SK-N-SH (cell line): Measurements from ENCODE around the gene UBE2G1. TPM values are rescaled to one million over a fixed set of nuclear protein-coding genes. Genes with fewer than 3 reads are reported as not detected.

Experiments used
- CTCF ChIA-PET: fragments of 300-600, 350-600 bp; formaldehyde crosslinking; extraction: SDS; loops from one replicate; lab custom pipeline; 2021; lab: Yijun Ruan, JAX
- POLR2A ChIA-PET: fragments of 350-600 bp; sonication (Branson Sonifier 250); formaldehyde crosslinking; extraction: SDS; loops from one replicate; lab custom pipeline; 2020; ENCODE audit warnings: antibody characterized with exemption, inconsistent platforms; lab: Yijun Ruan, JAX
- DNase-seq: peaks from one replicate; pipeline ENCODE4 v3.0.0; 2012
- H2AFZ ChIP-seq: fragments of 200-600 bp; sonication (generic); 2 replicates; pipeline ENCODE4 v1.8.1; 2016; ENCODE audit warnings: antibody characterized with exemption, mild to moderate bottlenecking, low read depth
- H3F3A ChIP-seq: fragments of 200-600 bp; sonication (generic); replicated peaks from 2 replicates; pipeline ENCODE3; 2016; ENCODE audit warnings: antibody characterized with exemption, mild to moderate bottlenecking; ENCODE audit not compliant: insufficient read depth
- H3K27ac ChIP-seq, 2 experiments: fragments of 200-500 bp in 1 of 2; fragments of 200-600 bp in 1 of 2; sonication (Bioruptor generic) in 1 of 2; sonication (generic), shearing (Covaris generic) in 1 of 2; 2 replicates each; pipeline versions ENCODE4 v1.5.1 to v1.6.1; 2014 to 2016; ENCODE audit warnings: low read depth in 2 of 2, inconsistent platforms in 1 of 2, low read length in 1 of 2, mild to moderate bottlenecking in 1 of 2, mixed read lengths in 1 of 2
- H3K27me3 ChIP-seq: fragments of 200-600 bp; sonication (generic), shearing (Covaris generic); 2 replicates; pipeline ENCODE4 v1.6.1; 2016; ENCODE audit warnings: mixed run types; ENCODE audit not compliant: insufficient read depth
- H3K36me3 ChIP-seq, 2 experiments: fragments of 200-500 bp in 1 of 2; fragments of 200-600 bp in 1 of 2; sonication (Bioruptor generic) in 1 of 2; sonication (generic) in 1 of 2; replicated peaks in 1 of 2; 2 replicates each; pipeline versions ENCODE3 to v1.5.1; 2014 to 2016; ENCODE audit warnings: low read length in 1 of 2, mild to moderate bottlenecking in 1 of 2; ENCODE audit not compliant: insufficient read depth in 2 of 2, control insufficient read depth in 1 of 2
- H3K4me1 ChIP-seq, 2 experiments: fragments of 200-500 bp in 1 of 2; fragments of 200-600 bp in 1 of 2; sonication (Bioruptor generic) in 1 of 2; sonication (generic), shearing (Covaris generic) in 1 of 2; 2 replicates each; pipeline versions ENCODE4 v1.5.1 to v1.6.1; 2014 to 2016; ENCODE audit warnings: low read depth in 1 of 2, low read length in 1 of 2, mixed run types in 1 of 2; ENCODE audit not compliant: insufficient read depth in 2 of 2, control insufficient read depth in 1 of 2
- H3K4me2 ChIP-seq: fragments of 200-600 bp; sonication (generic), shearing (Covaris generic); 2 replicates; pipeline ENCODE4 v1.6.1; 2017; ENCODE audit warnings: mixed run types
- H3K4me3 ChIP-seq, 2 experiments: fragments of 200-500 bp in 1 of 2; fragments of 200-600 bp in 1 of 2; sonication (Bioruptor generic) in 1 of 2; sonication (generic), shearing (Covaris generic) in 1 of 2; 2 replicates each; pipeline versions ENCODE4 v1.5.1 to v1.8.1; 2014 to 2016; ENCODE audit warnings: low read depth in 2 of 2, inconsistent platforms in 1 of 2, low read length in 1 of 2, mild to moderate bottlenecking in 1 of 2, mixed read lengths in 1 of 2, moderate library complexity in 1 of 2
- H3K79me2 ChIP-seq: fragments of 200-600 bp; sonication (generic); 2 replicates; pipeline ENCODE4 v1.8.1; 2017; ENCODE audit warnings: mild to moderate bottlenecking; ENCODE audit not compliant: insufficient read depth
- H3K9ac ChIP-seq: fragments of 200-600 bp; sonication (generic); 2 replicates; pipeline ENCODE4 v1.6.1; 2017; ENCODE audit warnings: mixed run types
- H3K9me2 ChIP-seq: fragments of 200-600 bp; sonication (generic); 2 replicates; pipeline ENCODE4 v1.6.1; 2017; ENCODE audit warnings: mixed run types
- H3K9me3 ChIP-seq: fragments of 200-600 bp; sonication (generic); 2 replicates; pipeline ENCODE4 v1.6.1; 2017; ENCODE audit warnings: mixed run types, mild to moderate bottlenecking, moderate library complexity
- H4K20me1 ChIP-seq: fragments of 200-600 bp; sonication (generic); 2 replicates; pipeline ENCODE4 v1.6.1; 2017; ENCODE audit warnings: mild to moderate bottlenecking, mixed run types; ENCODE audit not compliant: insufficient read depth
- CHD2 ChIP-seq: fragments of 150-350 bp; IDR thresholded peaks from 2 replicates; pipeline ENCODE4 v1.6.1; 2018; ENCODE audit warnings: low read length; ENCODE audit not compliant: partially characterized antibody
- ELF1 ChIP-seq: IDR thresholded peaks from 2 replicates; pipeline ENCODE4 v1.4.0; 2012
- EP300 ChIP-seq, 2 experiments: IDR thresholded peaks; 2 replicates each; pipeline versions ENCODE4 v1.4.0 to v1.6.1; 2012; ENCODE audit warnings: borderline replicate concordance in 1 of 2, low read depth in 1 of 2, low read length in 1 of 2
- EZH2phosphoT487 ChIP-seq: fragments of 200-600 bp; sonication (generic); IDR thresholded peaks from 2 replicates; pipeline ENCODE4 v1.6.1; 2017; ENCODE audit warnings: low read depth, mixed run types, mild to moderate bottlenecking, antibody characterized with exemption, moderate library complexity, borderline replicate concordance
- FOSL2 ChIP-seq: IDR thresholded peaks from 2 replicates; pipeline ENCODE4 v1.4.0; 2012; ENCODE audit warnings: low read depth, mild to moderate bottlenecking, moderate library complexity, borderline replicate concordance
- GABPA ChIP-seq: IDR thresholded peaks from 2 replicates; pipeline ENCODE4 v1.4.0; 2012; ENCODE audit warnings: low read depth, mild to moderate bottlenecking
- GATA2 ChIP-seq: sonication (generic); formaldehyde crosslinking; IDR thresholded peaks from 2 replicates; pipeline ENCODE4 v1.5.0; 2020; ENCODE audit warnings: mild to moderate bottlenecking, missing genetic modification reagents
- JUND ChIP-seq: IDR thresholded peaks from 2 replicates; pipeline ENCODE4 v1.4.0; 2012
- MAX ChIP-seq: IDR thresholded peaks from 2 replicates; pipeline ENCODE4 v1.4.0; 2012; ENCODE audit warnings: low read depth
- MEF2A ChIP-seq: IDR thresholded peaks from 2 replicates; pipeline ENCODE4 v1.4.0; 2012; ENCODE audit warnings: low read depth, borderline replicate concordance
- MXI1 ChIP-seq: IDR thresholded peaks from 2 replicates; pipeline ENCODE4 v1.6.1; 2012; ENCODE audit warnings: mild to moderate bottlenecking, low read depth, low read length, improper control_type of control experiment
- NFIC ChIP-seq: IDR thresholded peaks from 2 replicates; pipeline ENCODE4 v1.4.0; 2012; ENCODE audit warnings: borderline replicate concordance
- POLR2AphosphoS5 ChIP-seq: IDR thresholded peaks from 2 replicates; pipeline ENCODE4 v1.6.1; 2012; ENCODE audit warnings: low read depth, low read length
- RAD21 ChIP-seq: IDR thresholded peaks from 2 replicates; pipeline ENCODE4 v1.6.1; 2012; ENCODE audit warnings: mild to moderate bottlenecking, low read length
- RCOR1 ChIP-seq: fragments of 150-350 bp; IDR thresholded peaks from 2 replicates; pipeline ENCODE4 v1.6.1; 2017; ENCODE audit warnings: antibody characterized with exemption, low read length
- SIN3A ChIP-seq: IDR thresholded peaks from 2 replicates; pipeline ENCODE4 v1.6.1; 2012; ENCODE audit warnings: low read depth, mild to moderate bottlenecking, low read length, moderate library complexity, borderline replicate concordance
- TCF12 ChIP-seq: IDR thresholded peaks from 2 replicates; pipeline ENCODE4 v1.4.0; 2012
- USF2 ChIP-seq: fragments of 150-350 bp; IDR thresholded peaks from 2 replicates; pipeline ENCODE4 v1.6.1; 2017; ENCODE audit warnings: antibody characterized with exemption, low read length, low read depth, borderline replicate concordance
- WGBS: methylation state at CpG from one replicate; pipeline ENCODE4 v1.1.6; 2017; ENCODE audit warnings: low lambda C conversion rate; 5-methylcytosine and 5-hydroxymethylcytosine counted together
- polyA plus RNA-seq, 3 experiments: library from polyadenylated mRNA; depleted of rRNA; stranded (reverse); fragments of >200 nt; gene quantifications; 2 replicates each; pipeline ENCODE4 v1.2.3, GENCODE V29; 2012
- TF ChIP-seq, protein P1 (sequence below): IDR thresholded peaks from 2 replicates; pipeline ENCODE4 v1.4.0; 2012; ENCODE audit warnings: low read depth, borderline replicate concordance
- TF ChIP-seq, protein P2 (sequence below): IDR thresholded peaks from 2 replicates; pipeline ENCODE4 v1.4.0; 2012; ENCODE audit warnings: low read depth, borderline replicate concordance
- TF ChIP-seq, protein P3 (sequence below): fragments of 200-600 bp; sonication (generic); IDR thresholded peaks from 2 replicates; pipeline ENCODE4 v1.6.1; 2017; ENCODE audit warnings: antibody characterized with exemption, mild to moderate bottlenecking, moderate library complexity

UBE2G1 gene
- polyA plus RNA-seq, 1 of the 3 experiments (the other 2 are of a cell fraction): 23.2 TPM

DNA sequence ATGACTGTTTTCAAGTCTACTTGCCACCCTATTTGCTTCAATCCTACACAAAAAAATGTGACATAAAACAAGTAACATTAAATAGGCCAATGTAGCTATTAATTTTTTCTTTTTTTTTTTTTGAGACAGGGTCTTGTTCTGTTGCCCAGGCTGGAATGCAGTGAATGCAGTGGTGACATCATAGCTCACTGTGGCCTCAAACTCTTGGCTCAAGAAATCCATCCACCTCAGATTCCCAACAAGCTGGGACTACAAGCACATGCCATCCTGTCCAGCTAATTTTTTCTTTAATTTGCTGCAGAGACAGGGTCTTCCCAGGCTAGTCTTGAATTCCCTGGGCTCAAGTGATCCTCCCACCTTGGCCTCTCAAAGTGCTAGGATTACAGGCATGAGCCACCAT lies 132.1 kb downstream of the UBE2G1 start:
- DNase-seq: no peak
- H3F3A ChIP-seq: peaks cover 50% of the 10 kb centered on the region
- POLR2A ChIA-PET: no interaction called here
- H3K4me1 ChIP-seq: peaks cover 3 to 42% of the 10 kb centered on the region in 2 experiments
- peaks cover 2 to 30% of the 10 kb centered on the region in 2 experiments for H3K36me3 ChIP-seq
- peak overlapping the region in 1 of 2 experiments; percentile 98; a peak in 2 of 4 replicates for H3K27ac ChIP-seq
- peaks cover 3% of the 10 kb centered on the region; the same call in 1 of the 2 replicates for H4K20me1 ChIP-seq
- no peaks in the 10 kb centered on the region for H3K27me3 ChIP-seq
- H2AFZ ChIP-seq: no peak overlapping the region
- H3K9me3 ChIP-seq: no peaks in the 10 kb centered on the region
- CTCF ChIA-PET: interaction anchor here (2.8 to 3.1 kb wide), 2 partner anchors 15 to 19 kb away, joined by 12 to 13 read pairs; no protein-coding TSS in a partner anchor
- no peaks in the 10 kb centered on the region for H3K9me2 ChIP-seq
- no peak overlapping the region for H3K4me3 ChIP-seq
- H3K4me2 ChIP-seq: no peak overlapping the region
- no peak for TF ChIP-seq GABPA
- 0 out of 2 replicates have a peak, but pooled peaks have one; percentile 4 for TF ChIP-seq TCF12
- TF ChIP-seq RAD21: no peak
- no peak for TF ChIP-seq EP300 (IDR thresholded peaks at IDR 0.05; ENCODE audit: borderline replicate concordance in 1 of 2, low read depth in 1 of 2, low read length in 1 of 2)
- no peak for TF ChIP-seq JUND
- no peak for TF ChIP-seq FOSL2
- no peak overlapping the region for H3K9ac ChIP-seq
- H3K79me2 ChIP-seq: peaks cover 27% of the 10 kb centered on the region

- TF ChIP-seq ELF1: no peak
- TF ChIP-seq CHD2: no peak
- no peak for TF ChIP-seq SIN3A
- TF ChIP-seq MAX: no peak
- no peak for TF ChIP-seq MXI1
- no peak for TF ChIP-seq EZH2phosphoT487
- no peak for TF ChIP-seq RCOR1
- TF ChIP-seq USF2: no peak
- no peak for TF ChIP-seq POLR2AphosphoS5
- no peak for TF ChIP-seq TCF12
- TF ChIP-seq JUND: no peak
- TF ChIP-seq, protein P1, sequence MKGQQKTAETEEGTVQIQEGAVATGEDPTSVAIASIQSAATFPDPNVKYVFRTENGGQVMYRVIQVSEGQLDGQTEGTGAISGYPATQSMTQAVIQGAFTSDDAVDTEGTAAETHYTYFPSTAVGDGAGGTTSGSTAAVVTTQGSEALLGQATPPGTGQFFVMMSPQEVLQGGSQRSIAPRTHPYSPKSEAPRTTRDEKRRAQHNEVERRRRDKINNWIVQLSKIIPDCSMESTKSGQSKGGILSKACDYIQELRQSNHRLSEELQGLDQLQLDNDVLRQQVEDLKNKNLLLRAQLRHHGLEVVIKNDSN: no peak
- TF ChIP-seq MEF2A: no peak
- TF ChIP-seq GATA2 (CRISPR knock-in tag): no peak
- no peak for TF ChIP-seq NFIC
- TF ChIP-seq, protein P2, sequence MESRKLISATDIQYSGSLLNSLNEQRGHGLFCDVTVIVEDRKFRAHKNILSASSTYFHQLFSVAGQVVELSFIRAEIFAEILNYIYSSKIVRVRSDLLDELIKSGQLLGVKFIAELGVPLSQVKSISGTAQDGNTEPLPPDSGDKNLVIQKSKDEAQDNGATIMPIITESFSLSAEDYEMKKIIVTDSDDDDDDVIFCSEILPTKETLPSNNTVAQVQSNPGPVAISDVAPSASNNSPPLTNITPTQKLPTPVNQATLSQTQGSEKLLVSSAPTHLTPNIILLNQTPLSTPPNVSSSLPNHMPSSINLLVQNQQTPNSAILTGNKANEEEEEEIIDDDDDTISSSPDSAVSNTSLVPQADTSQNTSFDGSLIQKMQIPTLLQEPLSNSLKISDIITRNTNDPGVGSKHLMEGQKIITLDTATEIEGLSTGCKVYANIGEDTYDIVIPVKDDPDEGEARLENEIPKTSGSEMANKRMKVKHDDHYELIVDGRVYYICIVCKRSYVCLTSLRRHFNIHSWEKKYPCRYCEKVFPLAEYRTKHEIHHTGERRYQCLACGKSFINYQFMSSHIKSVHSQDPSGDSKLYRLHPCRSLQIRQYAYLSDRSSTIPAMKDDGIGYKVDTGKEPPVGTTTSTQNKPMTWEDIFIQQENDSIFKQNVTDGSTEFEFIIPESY: no peak
- TF ChIP-seq, protein P3, sequence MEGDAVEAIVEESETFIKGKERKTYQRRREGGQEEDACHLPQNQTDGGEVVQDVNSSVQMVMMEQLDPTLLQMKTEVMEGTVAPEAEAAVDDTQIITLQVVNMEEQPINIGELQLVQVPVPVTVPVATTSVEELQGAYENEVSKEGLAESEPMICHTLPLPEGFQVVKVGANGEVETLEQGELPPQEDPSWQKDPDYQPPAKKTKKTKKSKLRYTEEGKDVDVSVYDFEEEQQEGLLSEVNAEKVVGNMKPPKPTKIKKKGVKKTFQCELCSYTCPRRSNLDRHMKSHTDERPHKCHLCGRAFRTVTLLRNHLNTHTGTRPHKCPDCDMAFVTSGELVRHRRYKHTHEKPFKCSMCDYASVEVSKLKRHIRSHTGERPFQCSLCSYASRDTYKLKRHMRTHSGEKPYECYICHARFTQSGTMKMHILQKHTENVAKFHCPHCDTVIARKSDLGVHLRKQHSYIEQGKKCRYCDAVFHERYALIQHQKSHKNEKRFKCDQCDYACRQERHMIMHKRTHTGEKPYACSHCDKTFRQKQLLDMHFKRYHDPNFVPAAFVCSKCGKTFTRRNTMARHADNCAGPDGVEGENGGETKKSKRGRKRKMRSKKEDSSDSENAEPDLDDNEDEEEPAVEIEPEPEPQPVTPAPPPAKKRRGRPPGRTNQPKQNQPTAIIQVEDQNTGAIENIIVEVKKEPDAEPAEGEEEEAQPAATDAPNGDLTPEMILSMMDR: no peak
- TF ChIP-seq GABPA: no peak
- H4K20me1 ChIP-seq: peaks cover 3% of the 10 kb centered on the region; the same call in 1 of the 2 replicates
- no peaks in the 10 kb centered on the region for H3K27me3 ChIP-seq
- H3K27ac ChIP-seq: peak overlapping the region; percentile 80 to 98; a peak in 3 of 4 replicates
- peaks cover 3 to 42% of the 10 kb centered on the region in 2 experiments for H3K4me1 ChIP-seq
- H3K4me3 ChIP-seq: no peak overlapping the region
- no peak overlapping the region for H3K4me2 ChIP-seq
- DNase-seq: no peak
- H3F3A ChIP-seq: peaks cover 57% of the 10 kb centered on the region
- 93% methylated on average over 7 of the region's 7 CpGs for WGBS
- CTCF ChIA-PET: interaction anchor here (1.0 to 3.1 kb wide), 4 partner anchors 16 to 81 kb away, joined by 3 to 13 read pairs (median 10); no protein-coding TSS in a partner anchor
- no peak overlapping the region for H3K9ac ChIP-seq
- peaks cover 27% of the 10 kb centered on the region for H3K79me2 ChIP-seq
- no peaks in the 10 kb centered on the region for H3K9me2 ChIP-seq
- POLR2A ChIA-PET: no interaction called here
- H2AFZ ChIP-seq: no peak overlapping the region
- H3K36me3 ChIP-seq: peaks cover 2 to 25% of the 10 kb centered on the region in 2 experiments
- no peaks in the 10 kb centered on the region for H3K9me3 ChIP-seq
Measured at GRCh38 chr17:4233668-4234258, 132.7 kb downstream of the UBE2G1 start.
